Neural progenitor cell (in vitro differentiated cells): ENCODE measurements around the gene MYO5A. TPM values are rescaled to one million over a fixed set of nuclear protein-coding genes. Genes with fewer than 3 reads are reported as not detected.

Experiments
- microRNA counts: library from miRNA; unstranded; fragments of <30 nt; microRNA quantifications from one replicate; lab custom pipeline; 2016
- microRNA-seq: library from miRNA; unstranded; fragments of <30 nt; microRNA quantifications from one replicate; pipeline ENCODE4, GENCODE V29; 2016
- small RNA-seq: library from RNA; depleted of rRNA; stranded (forward); fragments of <200 nt; gene quantifications from one replicate; pipeline ENCODE3, GENCODE V24; 2015
- total RNA-seq: library from RNA; depleted of rRNA; stranded (reverse); fragments of >200 nt; gene quantifications from 2 replicates; pipeline ENCODE4 v1.2.3, GENCODE V29; 2015; ENCODE audit warnings: low replicate concordance

The MYO5A gene
- total RNA-seq, 1 donor from 2014 or later = 34.3 TPM

MicroRNA genes within 50 kb of the gene (microRNA counts, 767-probe panel; counts per million panel counts)
- 460 counts per million, percentile 90 among the panel's probes with 10 or more counts for microRNA hsa-miR-1266 (lab: Ali Mortazavi, UCI)

Small RNAs within 50 kb of the gene (microRNA-seq; reads per million reads assigned to microRNA genes)
- 2.7 reads per million, percentile 12 among the genes with 10 or more reads in this experiment for gene MIR1266

Small RNAs within 50 kb of the gene (small RNA-seq; reads per million reads assigned to genes)
- gene MIR1266 = 0.39 reads per million, percentile 41 among the genes with 10 or more reads in this experiment

Other genes starting within 250 kb of the MYO5A start
- 22.3 and 24.1 TPM in 2 replicates for gene MYO5C, start 233.1 kb downstream of the MYO5A start, total RNA-seq
- 204 and 276 TPM in 2 replicates for gene ARPP19, start 40.1 kb upstream of the MYO5A start, total RNA-seq
- gene ATOSA, start 150.5 kb upstream of the MYO5A start, total RNA-seq = 17.8 and 26.8 TPM in 2 replicates